SU-DHL-6 (cell line): ENCODE results near the gene MEIOB.

Experiments used
- H2AFZ ChIP-seq: fragments of 200-600 bp; sonication (generic); 2 replicates; pipeline ENCODE4 v1.6.1; 2014; ENCODE audit warnings: low read depth, mild to moderate bottlenecking, moderate library complexity, mixed read lengths, antibody characterized with exemption, low read length; ENCODE audit not compliant: severe bottlenecking
- H3F3A ChIP-seq: fragments of 200-600 bp; shearing (Covaris generic); 2 replicates; pipeline ENCODE4 v1.6.0; 2016; ENCODE audit warnings: antibody characterized with exemption, mild to moderate bottlenecking; ENCODE audit not compliant: insufficient read depth
- H3K27ac ChIP-seq: fragments of 200-600 bp; sonication (generic); 2 replicates; pipeline ENCODE4 v1.5.1; 2016; ENCODE audit warnings: low read depth, mild to moderate bottlenecking, low read length, moderate library complexity, mixed read lengths
- H3K27me3 ChIP-seq: fragments of 200-600 bp; sonication (generic), shearing (Covaris generic); 2 replicates; pipeline ENCODE4 v1.6.0; 2014; ENCODE audit warnings: mild to moderate bottlenecking, low read length
- H3K36me3 ChIP-seq: fragments of 200-600 bp; sonication (generic); 2 replicates; pipeline ENCODE4 v1.6.1; 2014; ENCODE audit warnings: mild to moderate bottlenecking, low read length, mixed read lengths
- H3K4me2 ChIP-seq: fragments of 300-600, 200-600 bp; shearing (Covaris generic), sonication (generic); 2 replicates; pipeline ENCODE4 v1.6.0; 2014; ENCODE audit warnings: low read length, low read depth, mild to moderate bottlenecking; ENCODE audit not compliant: poor library complexity, severe bottlenecking
- H3K4me3 ChIP-seq: fragments of 200-600 bp; sonication (generic); 2 replicates; pipeline ENCODE4 v1.5.1; 2014; ENCODE audit warnings: antibody characterized with exemption, low read length, mild to moderate bottlenecking, mixed read lengths; ENCODE audit not compliant: insufficient read depth, poor library complexity, severe bottlenecking
- H3K79me2 ChIP-seq: fragments of 200-600 bp; sonication (generic); 2 replicates; pipeline ENCODE4 v1.6.1; 2014; ENCODE audit warnings: mild to moderate bottlenecking, low read length, moderate library complexity; ENCODE audit not compliant: insufficient read depth
- H3K9ac ChIP-seq: fragments of 200-600 bp; sonication (generic); 2 replicates; pipeline ENCODE4 v1.7.0; 2014; ENCODE audit warnings: mild to moderate bottlenecking, low read length
- H3K9me2 ChIP-seq: fragments of 200-600 bp; sonication (generic); replicated peaks from 2 replicates; pipeline ENCODE4 v1.6.1; 2014; ENCODE audit warnings: low read length; ENCODE audit not compliant: insufficient read depth
- H3K9me3 ChIP-seq: fragments of 200-600 bp; sonication (generic); 2 replicates; pipeline ENCODE4 v1.6.1; 2014; ENCODE audit warnings: low read length, mixed read lengths; ENCODE audit not compliant: insufficient read depth
- H4K20me1 ChIP-seq: fragments of 200-600 bp; sonication (generic); 2 replicates; pipeline ENCODE4 v1.6.1; 2014; ENCODE audit warnings: low read depth, mild to moderate bottlenecking, antibody characterized with exemption, low read length, moderate library complexity, mixed read lengths
- CTCF ChIP-seq: fragments of 200-600 bp; sonication (generic); IDR thresholded peaks from one replicate; pipeline ENCODE4 v1.5.1; 2017; ENCODE audit warnings: antibody characterized with exemption, mild to moderate bottlenecking, low read length, moderate library complexity; ENCODE audit not compliant: insufficient read depth, poor library complexity, severe bottlenecking
- EZH2phosphoT487 ChIP-seq: fragments of 200-600 bp; sonication (generic), shearing (Covaris generic); conservative IDR thresholded peaks from 2 replicates; pipeline ENCODE4 v1.6.1; 2018; ENCODE audit warnings: mild to moderate bottlenecking, antibody characterized with exemption, low read length, moderate library complexity, mixed read lengths

The MEIOB gene

GRCh38 chr16:1792836-1793577 lies 79.0 kb downstream of the MEIOB start:
- Histone ChIP-seq H3K4me2 (no peak overlapping the region), H3K27ac (no peak overlapping the region)

GRCh38 chr16:1791943-1792812 lies 79.8 kb downstream of the MEIOB start:
- no peak overlapping the region for H3K9ac ChIP-seq

More at GRCh38 chr16:1792836-1793577, 79.0 kb downstream of the MEIOB start:
- TF ChIP-seq CTCF = no peak
- TF ChIP-seq EZH2phosphoT487 = no peak
- Histone ChIP-seq H2AFZ (no peak overlapping the region), H3K4me3 (no peak overlapping the region), H3K9me2 (no peaks in the 10 kb centered on the region), H3K9ac (no peak overlapping the region), H3K79me2 (no peaks in the 10 kb centered on the region), H3K27me3 (no peaks in the 10 kb centered on the region), H3F3A (no peaks in the 10 kb centered on the region), H3K9me3 (peaks cover 3% of the 10 kb centered on the region; the same call in 1 of the 2 replicates), H3K36me3 (no peaks in the 10 kb centered on the region), H4K20me1 (no peaks in the 10 kb centered on the region)

GRCh38 chr16:1791256-1791942 lies 80.6 kb downstream of the MEIOB start:
- TF ChIP-seq CTCF = no peak
- no peak for TF ChIP-seq EZH2phosphoT487
- Histone ChIP-seq H3K36me3 (no peaks in the 10 kb centered on the region), H2AFZ (no peak overlapping the region), H3K4me2 (no peak overlapping the region), H3K9ac (no peak overlapping the region), H3F3A (no peaks in the 10 kb centered on the region), H3K4me3 (no peak overlapping the region), H4K20me1 (no peaks in the 10 kb centered on the region), H3K27ac (no peak overlapping the region), H3K27me3 (no peaks in the 10 kb centered on the region), H3K79me2 (peaks cover 4% of the 10 kb centered on the region), H3K9me3 (no peaks in the 10 kb centered on the region), H3K9me2 (no peaks in the 10 kb centered on the region)

More at GRCh38 chr16:1791943-1792812, 79.8 kb downstream of the MEIOB start:
- Histone ChIP-seq H3K9me3 (no peaks in the 10 kb centered on the region), H3K36me3 (no peaks in the 10 kb centered on the region), H3K4me3 (no peak overlapping the region), H3K27ac (no peak overlapping the region), H2AFZ (no peak overlapping the region), H4K20me1 (no peaks in the 10 kb centered on the region), H3K9me2 (no peaks in the 10 kb centered on the region), H3F3A (no peaks in the 10 kb centered on the region), H3K27me3 (no peaks in the 10 kb centered on the region), H3K4me2 (no peak overlapping the region), H3K79me2 (no peaks in the 10 kb centered on the region)
- TF ChIP-seq EZH2phosphoT487 (no peak), CTCF (no peak)
